GM18505 (cell line): ENCODE results near the gene DPH1.

Experiments used
- ATAC-seq: cut with Tn5 transposase; IDR thresholded peaks from one replicate; pipeline ENCODE4 v1.9.1; 2021; ENCODE audit not compliant: unreplicated experiment
- POLR2A ChIP-seq: IDR thresholded peaks from 4 replicates; pipeline ENCODE4 v1.6.1; 2011; ENCODE audit warnings: borderline replicate concordance; ENCODE audit not compliant: insufficient read depth, insufficient read length; ENCODE audit errors: extremely low read depth

DPH1 gene

GRCh38 chr17:2063261-2064146 lies 33.6 kb downstream of the DPH1 start:
- TF ChIP-seq POLR2A = no peak
- no peak for ATAC-seq

GRCh38 chr17:2064147-2064489 lies 34.2 kb downstream of the DPH1 start:
- no peak for ATAC-seq
- no peak for TF ChIP-seq POLR2A

DNA sequence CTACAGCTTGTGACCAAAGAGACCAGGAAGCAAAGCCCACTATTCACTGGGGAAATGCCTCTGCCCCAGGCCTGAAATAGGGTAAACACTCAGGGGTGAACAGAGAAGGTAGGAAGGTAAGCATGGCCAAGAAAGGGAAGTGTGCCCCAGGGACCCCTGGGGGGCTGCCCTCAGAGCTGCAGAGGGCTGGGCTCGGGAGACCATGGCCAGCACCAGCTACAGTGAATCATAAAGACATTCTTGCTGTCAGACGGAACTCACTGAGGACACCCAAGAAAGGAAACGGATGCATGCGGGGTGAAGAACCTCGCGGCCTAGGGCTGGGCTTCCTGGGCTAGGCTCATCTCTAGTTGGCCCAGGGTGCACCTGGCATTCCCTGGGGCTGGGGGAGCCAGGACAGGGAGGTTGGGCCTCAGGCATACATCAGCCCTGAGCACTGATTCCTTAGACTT lies 34.6 kb downstream of the DPH1 start:
- TF ChIP-seq POLR2A = no peak
- no peak for ATAC-seq

DNA sequence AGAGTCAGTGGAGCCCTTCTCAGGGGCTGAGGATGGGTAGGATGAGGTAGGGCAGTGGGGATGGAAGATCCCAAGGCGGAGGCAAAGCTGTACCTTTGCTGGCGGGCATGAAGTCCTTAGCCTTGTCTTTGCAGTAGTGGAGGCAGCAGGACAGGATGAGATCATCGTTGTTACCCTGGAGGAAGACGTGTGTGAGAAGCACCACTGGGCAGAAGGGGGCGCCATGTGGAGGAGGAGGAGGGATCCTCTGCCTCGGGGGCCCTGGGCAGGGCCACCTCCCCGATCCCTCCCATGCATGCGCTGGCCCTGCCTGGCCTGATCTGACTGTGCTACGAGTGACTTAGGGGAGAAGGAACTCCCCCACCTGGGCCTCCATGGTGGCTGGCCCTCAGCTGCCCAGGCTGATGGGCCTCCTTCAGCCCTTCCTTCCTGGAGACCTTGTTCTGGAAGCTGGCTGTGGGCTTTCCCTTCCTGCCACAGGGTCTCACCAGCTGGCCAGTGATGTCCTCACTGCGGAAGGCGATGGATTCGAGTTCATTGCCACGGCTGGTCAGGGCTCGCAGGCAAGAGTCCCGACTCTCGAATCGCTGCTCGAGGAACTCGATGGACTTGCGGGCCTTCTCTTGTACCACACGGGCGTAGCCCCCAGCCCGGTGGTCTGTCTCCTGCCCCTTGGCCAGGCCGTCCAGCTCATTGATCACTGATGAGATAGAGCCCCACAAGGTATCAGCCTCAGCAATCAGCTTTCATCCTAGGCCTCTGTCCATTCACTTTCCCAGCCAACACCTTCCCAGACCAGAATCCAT lies 35.2 kb downstream of the DPH1 start:
- no peak for ATAC-seq
- TF ChIP-seq POLR2A = peak; percentile 19

GRCh38 chr17:2065949-2066400 lies 36.0 kb downstream of the DPH1 start:
- no peak for ATAC-seq
- TF ChIP-seq POLR2A = no peak

- no peak for TF ChIP-seq POLR2A
- ATAC-seq = no peak
Observed at GRCh38 chr17:2067048-2067561, 37.2 kb downstream of the DPH1 start.

GRCh38 chr17:2067608-2068024 lies 37.7 kb downstream of the DPH1 start:
- ATAC-seq = no peak
- no peak for TF ChIP-seq POLR2A

DNA sequence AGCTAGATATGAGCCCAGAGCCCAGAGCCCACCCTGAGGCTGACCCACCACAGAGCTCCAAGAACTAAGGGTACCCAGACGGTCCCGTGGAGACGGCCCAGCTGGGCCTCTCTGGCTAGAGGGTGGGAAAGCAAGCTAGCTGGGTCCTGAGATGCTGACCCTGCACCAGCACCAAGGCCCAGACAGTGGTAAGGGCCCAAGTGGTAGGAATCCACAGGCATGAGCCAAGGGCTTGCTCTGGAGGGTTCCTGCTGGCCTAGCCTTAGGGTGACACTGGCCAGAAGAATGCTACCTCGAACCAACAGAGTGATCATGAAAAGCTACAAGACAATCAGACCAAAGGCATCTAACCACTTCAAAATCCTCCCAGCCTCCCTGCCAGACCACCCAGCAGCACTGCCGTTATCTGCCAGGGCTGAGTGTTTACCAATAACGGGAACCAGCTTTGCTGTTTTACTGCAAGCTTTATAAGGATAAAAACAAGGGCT lies 38.1 kb downstream of the DPH1 start:
- ATAC-seq = no peak
- TF ChIP-seq POLR2A = no peak

DNA sequence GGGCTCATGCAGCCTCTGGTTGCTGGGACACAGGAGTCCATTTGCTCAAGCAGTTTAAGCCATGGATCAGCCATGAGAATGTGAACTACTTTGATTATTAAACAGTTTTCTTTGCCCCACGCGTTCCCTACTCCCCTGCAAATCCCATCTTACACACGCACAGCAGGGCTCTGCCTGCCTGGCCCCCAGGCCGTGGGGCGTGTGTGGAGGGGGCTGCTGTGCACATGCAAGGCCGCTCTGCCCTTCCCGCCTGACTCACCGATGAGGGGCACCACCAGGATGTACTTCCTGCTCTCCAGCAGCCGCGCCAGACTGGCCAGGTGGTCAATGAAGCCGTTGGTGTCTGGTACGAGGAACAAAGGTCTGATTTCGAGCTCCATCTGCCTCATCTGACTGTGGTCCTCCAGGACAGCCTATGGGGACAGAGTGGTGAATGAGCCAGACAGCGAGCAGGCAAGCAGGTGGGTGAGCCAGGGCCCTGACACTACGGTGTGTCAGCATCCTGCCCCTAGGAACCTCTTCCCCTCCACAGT lies 38.6 kb downstream of the DPH1 start:
- ATAC-seq = no peak
- peak; percentile 3 for TF ChIP-seq POLR2A

DNA sequence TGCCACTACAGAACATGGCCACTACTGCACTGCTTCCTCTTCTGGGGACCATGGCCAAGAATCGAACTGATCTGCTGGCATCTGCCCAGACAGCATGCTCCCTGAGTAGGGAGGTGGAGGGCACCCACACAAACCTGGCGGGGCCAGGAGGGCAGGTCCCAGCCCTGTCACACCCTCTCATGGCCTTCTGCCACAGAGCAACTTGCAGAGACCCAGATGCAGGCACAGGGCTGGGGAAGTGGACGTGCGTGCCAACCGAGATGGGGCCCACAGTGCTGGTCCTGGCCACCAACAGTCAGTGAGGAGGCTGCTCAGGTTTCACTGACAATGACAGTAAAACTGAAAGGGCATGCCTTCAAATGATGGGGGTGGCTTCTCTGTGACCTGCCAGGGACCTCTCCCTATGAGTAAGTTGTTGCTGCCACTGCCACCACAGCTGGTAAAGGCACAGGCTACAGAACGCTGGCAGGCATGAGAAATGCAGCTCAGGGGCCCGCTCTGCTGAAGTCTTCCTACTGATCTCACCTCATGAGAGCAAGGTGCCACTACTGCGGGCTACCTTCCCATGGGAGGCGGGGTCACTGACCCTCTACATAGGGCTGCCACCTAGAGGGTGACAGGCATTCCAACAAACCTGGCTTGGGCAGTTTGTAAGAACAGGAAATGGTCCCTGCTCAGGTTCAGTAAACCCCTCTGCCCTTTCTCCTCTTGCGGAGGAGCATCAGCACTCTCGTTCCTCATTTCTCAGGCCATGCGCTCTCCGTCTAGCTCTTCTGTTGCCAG lies 40.5 kb downstream of the DPH1 start:
- peak; percentile 71 for ATAC-seq
- TF ChIP-seq POLR2A = peak; percentile 41

- no peak for ATAC-seq
- no peak for TF ChIP-seq POLR2A
Observed at GRCh38 chr17:2071024-2071385, 41.1 kb downstream of the DPH1 start.

GRCh38 chr17:2071455-2072281 lies 41.7 kb downstream of the DPH1 start:
- TF ChIP-seq POLR2A = no peak
- ATAC-seq = no peak
